GM21717 (cell line): ENCODE data around the gene ZMYM2.
"Not testable (repeated sequence)": the region's sequence is repeated elsewhere in the genome, so short reads cannot be mapped to it uniquely, and the experiment has no call there.

Experiments used
- ATAC-seq: cut with Tn5 transposase; IDR thresholded peaks from one replicate; pipeline ENCODE4 v1.9.1; 2021; ENCODE audit warnings: mild to moderate bottlenecking, moderate library complexity; ENCODE audit not compliant: unreplicated experiment

The ZMYM2 gene

DNA sequence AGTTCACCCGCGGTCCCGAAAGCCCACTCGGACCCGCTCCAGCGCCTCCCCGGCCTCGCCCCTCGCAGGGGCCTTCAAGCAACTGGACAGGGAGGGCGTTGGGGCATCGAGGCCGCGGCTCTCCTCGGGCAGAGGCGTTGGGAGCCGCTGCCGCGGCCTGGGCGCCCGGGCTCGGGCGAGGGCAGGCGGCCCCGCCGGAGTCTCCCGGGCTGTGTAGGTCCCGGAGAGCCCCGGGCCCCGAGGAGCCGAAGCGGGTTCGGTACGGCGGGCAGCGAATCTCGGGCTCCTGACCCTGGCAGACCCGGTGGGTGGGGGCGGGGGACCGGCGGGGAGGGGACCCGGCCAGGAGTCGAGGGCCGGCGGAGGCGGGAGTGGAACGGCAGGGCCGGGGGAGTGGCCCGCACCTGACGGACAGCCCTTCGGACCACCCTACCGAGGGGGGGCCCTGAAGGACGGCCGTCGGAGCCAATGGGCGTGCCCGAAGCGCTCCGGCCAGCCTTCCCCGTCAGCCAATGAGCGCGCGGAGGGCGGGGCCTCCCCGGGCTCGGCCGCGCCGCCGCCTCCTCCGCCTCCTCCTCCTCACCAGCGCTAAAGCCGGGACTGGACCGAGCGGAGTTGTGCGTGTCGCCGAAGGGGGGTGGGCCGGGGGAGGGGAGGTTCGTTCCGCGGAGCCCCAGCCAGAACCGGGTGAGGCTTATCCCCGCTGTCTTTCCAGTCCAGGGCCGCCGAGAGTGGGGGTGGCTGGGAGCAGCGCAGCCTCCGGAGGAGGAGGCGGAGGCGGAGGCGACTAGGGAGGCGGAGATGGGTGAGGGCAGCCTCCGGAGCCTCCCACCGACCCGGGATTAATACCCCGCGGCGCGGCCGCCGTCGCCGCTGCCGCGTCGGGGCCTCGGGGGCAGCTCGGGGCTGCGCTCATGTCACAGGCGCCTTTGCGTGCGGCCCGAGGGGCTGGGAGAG lies at the start of gene ZMYM2:
Gene ZMYM2, plus strand, starts transcription at position 573 of the 957 bp plus-strand sequence. CDS start 34,346 bp downstream, outside the sequence.
- ATAC-seq, result peak; percentile 81

GRCh38 chr13:19910336-19911072 lies 48.0 kb upstream of the ZMYM2 start:
- no peak for ATAC-seq

GRCh38 chr13:19927117-19927748 lies 31.3 kb upstream of the ZMYM2 start:
- ATAC-seq, result no peak

DNA sequence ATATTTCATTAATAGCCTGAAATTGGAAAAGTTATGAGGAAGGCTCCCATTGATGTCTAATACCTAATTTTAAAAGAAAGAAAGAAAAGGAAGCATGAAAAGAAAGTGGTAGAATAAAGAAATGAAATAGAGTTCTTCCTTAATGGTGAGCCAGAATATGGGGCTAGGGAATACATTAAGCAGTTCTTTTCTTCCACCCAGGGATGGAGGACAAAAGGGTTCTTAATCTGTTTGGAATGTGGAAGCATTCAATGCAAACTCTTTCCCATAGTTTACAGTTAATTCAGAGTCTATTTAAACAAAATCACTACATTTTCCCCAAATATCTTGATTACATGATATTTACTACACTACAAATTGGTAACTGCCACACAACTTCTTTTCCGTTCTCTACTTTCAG lies 18.4 kb upstream of the ZMYM2 start:
- ATAC-seq, result no peak

- no peak for ATAC-seq
These were observed 8.2 kb upstream of the ZMYM2 start for GRCh38 chr13:19950374-19950773.

- no peak for ATAC-seq
These were observed 5.7 kb upstream of the ZMYM2 start for GRCh38 chr13:19952850-19953249.

GRCh38 chr13:19955873-19956559 lies 2.5 kb upstream of the ZMYM2 start:
- ATAC-seq, result no peak

- ATAC-seq, result peak; percentile 19
These were observed 990 bp upstream of the ZMYM2 start for GRCh38 chr13:19957320-19958154.

DNA sequence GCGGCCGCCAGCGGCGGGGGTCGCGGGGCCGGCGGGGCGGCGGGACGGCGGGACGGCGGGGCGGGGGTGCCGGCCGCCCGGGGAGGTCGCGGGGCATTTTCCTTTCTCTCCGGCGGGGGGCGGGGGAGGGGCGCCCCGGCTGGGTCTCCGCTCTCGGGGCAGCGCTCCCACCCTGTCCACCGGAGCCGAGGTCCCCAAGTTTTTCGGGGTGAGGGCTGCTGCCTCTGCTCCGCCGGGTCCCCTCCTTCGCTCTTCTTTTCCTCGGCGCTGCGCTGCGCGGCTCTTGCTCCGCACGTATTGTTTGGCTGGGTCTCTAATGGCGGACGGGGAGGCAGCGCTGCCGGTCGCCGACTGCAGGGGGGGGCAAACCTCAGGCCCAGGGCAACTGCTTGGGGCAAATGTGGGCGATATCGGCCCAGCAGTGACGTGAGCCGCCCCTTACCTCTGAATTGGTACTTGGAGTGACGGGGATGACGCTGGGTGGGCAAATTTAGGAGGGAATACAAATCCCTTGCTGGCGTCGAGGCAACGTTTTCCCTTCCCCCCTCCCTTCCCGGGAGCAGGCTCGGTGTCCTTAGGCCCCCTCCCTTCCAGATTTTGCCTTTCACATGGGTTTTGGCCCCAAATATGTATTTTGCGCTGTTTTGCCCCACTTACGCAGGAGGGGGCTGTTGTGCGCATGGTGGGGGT lies 759 bp downstream of the ZMYM2 start:
- ATAC-seq, result peak; percentile 10

DNA sequence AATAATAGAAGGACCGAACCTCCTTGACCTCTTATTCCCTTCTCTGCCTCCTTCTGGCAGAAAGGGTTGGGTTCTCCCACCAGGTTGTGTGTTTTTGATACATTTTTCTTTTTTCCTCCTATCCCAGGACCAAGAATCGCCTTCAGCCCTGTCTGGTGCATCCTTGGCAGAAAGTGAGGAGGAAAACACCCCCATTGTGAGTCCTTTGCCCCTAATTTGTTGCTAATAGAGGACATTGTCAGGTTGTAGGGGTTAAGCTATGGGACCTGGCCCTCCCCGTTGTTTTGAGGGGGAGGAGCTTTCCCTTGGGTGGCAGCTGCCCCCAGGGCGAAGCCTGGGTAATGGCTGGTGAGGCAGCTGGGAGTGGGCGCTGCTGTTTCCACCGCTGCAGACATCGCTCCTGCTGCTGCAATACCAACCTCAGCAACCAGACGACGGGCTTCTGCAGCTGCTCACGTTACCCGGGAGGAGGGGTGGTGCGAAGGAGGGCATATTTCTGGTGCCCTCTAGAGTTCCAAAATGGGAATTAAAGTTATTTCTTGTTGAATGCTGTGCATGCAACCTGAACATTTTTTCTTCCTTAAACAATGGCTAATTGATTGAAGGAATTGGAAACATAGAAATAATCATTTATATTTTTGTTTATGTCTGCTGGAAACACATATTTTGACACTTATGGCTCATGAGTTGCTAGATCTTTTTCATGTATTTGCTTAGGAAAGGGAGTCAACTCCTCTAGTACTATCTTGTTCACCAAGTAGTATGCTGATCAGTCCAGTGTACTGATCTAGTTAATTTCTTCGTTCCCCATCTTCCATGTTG lies 1.5 kb downstream of the ZMYM2 start:
- ATAC-seq, result peak; percentile 41

- no peak for ATAC-seq
These were observed 2.1 kb downstream of the ZMYM2 start for GRCh38 chr13:19960653-19960976.

GRCh38 chr13:19961489-19961888 lies 3.0 kb downstream of the ZMYM2 start:
- no peak for ATAC-seq

DNA sequence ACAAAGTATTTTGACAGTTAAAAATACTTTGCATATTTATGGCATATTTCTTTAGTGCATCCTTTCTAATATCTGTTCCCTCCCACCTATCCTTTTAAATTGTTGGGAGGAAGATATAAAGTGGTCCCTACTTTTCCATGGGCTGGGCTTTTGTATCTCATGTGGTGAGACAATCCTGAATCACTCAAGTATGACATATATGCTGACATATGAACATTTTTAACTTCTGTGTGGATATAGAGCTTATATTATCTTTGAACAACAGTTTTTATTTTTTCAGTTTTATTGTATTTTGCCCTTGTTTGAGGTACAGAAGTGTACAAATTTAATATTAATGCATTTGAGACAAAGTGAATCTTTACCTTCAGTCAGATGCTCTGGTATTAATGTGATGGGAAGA lies 3.4 kb downstream of the ZMYM2 start:
- ATAC-seq, result no peak

- no peak for ATAC-seq
These were observed 4.4 kb downstream of the ZMYM2 start for GRCh38 chr13:19962894-19963293.

GRCh38 chr13:19967621-19968020 lies 9.1 kb downstream of the ZMYM2 start:
- ATAC-seq, result no peak

DNA sequence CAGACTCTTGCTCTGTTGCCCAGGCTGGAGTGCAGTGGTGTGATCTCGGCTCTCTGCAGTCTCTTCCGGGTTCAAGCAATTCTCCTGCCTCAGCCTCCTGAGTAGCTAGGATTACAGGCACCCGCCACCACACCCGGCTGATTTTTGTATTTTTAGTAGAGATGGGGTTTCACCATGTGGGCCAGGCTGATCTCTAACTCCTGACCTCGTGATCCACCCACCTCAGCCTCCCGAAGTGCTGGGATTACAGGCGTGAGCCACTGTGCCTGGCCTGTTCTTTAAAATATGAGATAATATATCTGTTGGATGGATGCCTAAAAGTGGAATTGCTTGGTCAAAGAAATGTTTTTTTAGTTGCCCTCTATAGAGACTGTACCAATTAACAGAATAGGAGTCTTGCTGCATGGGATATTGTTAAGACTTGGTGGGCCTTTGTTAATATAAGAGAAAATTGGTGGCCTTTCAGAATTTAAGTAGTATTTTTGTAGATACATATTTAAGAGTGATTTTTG lies 16.0 kb downstream of the ZMYM2 start:
- ATAC-seq, result not testable (repeated sequence)

DNA sequence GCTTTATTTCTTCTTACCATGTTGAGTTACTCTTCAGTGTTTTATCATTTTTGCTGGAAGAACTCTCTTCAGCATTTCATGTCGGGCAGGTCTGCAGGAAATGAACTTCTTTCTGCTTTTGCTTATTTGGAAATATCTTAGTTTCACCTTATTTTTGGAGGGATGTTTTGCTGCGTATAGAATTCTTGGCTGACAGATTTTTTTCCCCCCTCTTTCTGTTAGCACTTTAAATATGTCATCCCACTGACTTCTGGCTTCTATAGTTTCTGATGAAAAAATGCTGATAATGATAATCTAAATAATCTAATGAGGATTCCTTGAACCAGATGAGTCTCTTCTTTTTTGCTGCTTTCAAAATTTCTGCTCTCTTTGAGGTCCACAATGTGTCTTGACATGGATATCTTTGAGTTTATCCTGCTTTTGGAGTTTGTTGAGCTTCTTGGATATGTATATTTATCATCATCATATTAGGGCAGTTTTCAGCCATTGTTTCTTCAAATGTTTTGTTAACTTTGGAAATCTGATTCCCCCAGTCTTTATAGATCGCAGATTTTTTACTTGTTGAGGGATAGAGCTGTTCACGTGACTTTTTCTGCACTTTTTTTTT lies 20.4 kb downstream of the ZMYM2 start:
- ATAC-seq, result no peak

- no peak for ATAC-seq
These were observed 23.2 kb downstream of the ZMYM2 start for GRCh38 chr13:19981685-19982238.
